ENCODE data around the gene EGFL7.

DNA sequence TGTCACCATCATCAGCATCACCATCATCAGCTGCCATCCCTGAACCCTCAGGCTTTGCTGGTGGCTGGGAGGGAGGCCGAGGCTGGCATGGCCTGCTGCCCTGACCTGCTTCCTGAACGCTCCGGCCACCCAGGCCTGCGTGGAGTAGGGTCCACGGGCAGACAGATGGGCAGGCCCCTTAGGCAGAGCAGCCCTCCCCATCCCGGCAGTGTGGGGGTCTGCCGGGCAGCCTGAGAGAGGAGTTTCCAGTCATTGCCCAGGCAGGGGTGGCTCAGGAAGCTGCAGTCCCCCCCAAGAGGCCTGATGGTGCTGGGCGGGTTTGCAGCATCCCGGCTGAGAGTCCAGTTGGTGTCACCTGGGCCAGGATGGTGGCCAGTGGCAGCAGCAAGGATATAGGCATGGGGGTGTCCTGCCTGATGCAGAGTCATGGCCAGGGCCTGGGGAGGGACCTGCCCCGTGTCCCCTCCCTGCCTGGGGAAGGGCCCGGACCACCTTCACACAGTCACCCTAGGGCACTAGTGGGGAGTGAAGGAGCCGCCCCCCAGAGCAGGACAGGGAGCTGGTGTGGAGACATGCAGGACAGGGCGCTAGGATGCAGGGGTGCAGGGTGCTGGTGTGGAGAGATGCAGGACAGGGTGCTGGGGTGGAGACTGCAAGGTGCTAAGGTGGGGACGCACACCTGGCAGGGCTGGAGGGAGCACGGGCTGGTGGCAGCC lies 7.7 kb upstream of the EGFL7 start:
- TF ChIP-seq, protein P1, sequence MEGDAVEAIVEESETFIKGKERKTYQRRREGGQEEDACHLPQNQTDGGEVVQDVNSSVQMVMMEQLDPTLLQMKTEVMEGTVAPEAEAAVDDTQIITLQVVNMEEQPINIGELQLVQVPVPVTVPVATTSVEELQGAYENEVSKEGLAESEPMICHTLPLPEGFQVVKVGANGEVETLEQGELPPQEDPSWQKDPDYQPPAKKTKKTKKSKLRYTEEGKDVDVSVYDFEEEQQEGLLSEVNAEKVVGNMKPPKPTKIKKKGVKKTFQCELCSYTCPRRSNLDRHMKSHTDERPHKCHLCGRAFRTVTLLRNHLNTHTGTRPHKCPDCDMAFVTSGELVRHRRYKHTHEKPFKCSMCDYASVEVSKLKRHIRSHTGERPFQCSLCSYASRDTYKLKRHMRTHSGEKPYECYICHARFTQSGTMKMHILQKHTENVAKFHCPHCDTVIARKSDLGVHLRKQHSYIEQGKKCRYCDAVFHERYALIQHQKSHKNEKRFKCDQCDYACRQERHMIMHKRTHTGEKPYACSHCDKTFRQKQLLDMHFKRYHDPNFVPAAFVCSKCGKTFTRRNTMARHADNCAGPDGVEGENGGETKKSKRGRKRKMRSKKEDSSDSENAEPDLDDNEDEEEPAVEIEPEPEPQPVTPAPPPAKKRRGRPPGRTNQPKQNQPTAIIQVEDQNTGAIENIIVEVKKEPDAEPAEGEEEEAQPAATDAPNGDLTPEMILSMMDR (IDR thresholded peaks at IDR 0.05): no peak
- no peak for TF ChIP-seq ZFX (IDR thresholded peaks at IDR 0.05; ENCODE audit: borderline replicate concordance)

Measured in 22Rv1 (cell line).